Activated T-cell treated with anti-CD3 and anti-CD28 coated beads for 4 hours (primary cell): ENCODE measurements around the gene MMP25.
A peak's percentile ranks its signal among the peaks of the same experiment; 100 is the strongest.
"Not testable (repeated sequence)": the region's sequence is repeated elsewhere in the genome, so short reads cannot be mapped to it uniquely, and the experiment has no call there.

Experiments
- DNase-seq: peaks from one replicate; pipeline ENCODE4 v3.0.0-alpha.2; 2020

MMP25 gene

DNA sequence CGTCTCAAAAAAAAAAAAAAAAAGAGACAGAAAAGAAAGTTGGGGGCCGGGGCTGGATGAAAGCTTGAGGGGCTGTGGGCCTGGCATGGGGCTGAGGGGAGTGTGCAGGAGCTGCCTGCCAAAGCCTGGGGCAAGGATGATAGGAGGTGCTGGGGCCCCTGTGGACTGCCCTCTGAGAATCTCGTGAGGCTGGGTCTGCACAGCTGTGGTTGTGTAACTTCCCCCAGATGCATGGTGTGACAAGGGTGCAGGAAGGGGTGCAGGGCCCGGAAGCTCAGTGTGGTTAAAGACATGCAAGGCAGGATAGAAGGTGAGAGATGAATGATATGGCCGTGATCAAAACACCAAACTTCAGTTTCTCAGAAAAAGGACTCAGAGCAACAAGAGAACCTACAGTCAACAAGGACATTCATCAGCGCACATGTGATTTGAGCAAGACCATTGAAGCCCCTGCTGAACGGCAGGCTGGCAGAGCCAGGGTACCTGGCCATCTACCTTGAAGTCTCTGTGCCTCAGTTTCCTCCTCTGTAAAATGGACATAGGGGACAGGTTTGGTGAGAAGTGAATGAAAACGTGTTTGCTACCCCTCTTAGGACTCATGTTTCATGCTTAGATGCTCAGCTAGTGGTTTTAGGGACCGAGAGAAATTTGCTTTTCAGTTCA is 28.6 kb downstream of the MMP25 start:
- DNase-seq = peak; percentile 54

DNA sequence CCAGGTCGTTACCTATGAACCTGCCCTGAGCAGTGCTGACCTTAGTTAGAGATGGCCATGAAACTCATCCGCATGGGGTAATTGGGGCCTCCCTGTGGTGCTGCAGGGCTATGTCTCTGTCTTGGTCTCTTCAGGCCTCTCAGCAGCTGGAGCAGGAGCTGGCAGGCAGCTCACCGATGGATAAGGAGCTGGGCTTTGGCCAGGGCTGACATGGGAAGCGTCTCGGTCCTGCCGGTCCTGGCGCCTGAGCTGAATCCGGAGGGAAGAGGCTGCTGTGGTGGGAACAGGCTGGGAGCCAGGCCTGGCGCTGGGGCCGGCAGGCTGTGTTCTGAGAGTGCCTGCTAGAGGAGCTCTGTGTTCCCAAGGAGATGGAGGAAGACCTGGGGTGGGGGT is 29.2 kb downstream of the MMP25 start:
- no peak for DNase-seq

DNA sequence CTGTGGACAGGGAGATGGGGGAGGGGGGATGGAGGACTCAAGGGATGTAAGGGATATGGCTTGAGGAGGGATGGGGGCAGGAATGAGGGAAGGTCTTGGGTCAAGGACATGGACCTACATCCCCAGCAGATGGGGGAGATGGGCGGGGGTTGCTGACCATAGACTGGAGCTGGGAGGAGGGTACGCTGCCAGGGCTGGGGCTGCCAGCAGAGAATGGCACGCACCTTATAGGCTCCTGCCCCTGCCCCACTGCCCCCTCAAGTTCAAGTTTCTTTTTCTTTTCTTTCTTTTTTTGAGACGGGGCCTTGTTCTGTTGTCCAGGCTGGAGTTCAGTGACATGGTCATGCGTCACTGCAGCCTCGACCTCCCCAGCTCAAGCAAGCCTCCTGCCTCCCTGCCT is 29.6 kb downstream of the MMP25 start:
- DNase-seq = not testable (repeated sequence)

DNA sequence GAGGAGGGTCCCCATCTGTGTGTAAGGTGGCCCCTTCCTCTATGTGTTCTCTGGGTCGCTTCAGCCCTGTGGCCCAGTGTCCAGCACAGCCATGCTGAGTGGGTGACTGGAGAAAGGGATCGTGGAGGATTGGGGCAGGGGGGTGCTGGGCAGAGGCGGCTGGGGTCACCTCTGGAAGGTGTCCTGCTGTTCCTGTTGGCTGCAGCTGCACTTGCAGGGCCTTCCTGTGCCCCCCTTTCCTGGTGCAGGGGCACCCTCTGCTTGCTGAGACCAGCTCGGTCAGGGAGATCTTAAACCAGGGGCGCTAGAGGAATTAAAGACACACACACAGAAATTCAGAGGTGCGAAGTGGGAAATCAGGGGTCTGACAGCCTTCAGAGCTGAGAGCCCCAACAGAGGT is 30.2 kb downstream of the MMP25 start:
- DNase-seq = no peak

DNA sequence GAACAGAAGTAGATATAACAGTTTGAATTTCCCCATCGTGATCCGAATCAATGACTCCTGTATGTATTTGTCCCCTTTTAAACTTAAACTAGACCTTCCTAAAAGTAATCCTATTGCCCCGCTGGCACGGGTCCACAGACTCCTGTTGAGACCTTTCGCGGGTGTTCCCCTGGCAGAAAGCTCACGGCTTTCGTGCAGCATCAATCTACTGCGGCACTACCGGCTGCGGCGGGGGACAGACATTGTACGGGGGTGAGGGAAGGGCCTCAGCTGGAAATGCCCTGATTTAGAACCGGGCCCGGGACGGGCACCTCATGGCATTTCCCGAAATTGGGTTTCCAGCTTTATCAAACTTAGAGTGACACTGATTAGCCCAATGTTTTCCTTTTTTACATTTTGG is 33.7 kb downstream of the MMP25 start:
- no peak for DNase-seq

DNA sequence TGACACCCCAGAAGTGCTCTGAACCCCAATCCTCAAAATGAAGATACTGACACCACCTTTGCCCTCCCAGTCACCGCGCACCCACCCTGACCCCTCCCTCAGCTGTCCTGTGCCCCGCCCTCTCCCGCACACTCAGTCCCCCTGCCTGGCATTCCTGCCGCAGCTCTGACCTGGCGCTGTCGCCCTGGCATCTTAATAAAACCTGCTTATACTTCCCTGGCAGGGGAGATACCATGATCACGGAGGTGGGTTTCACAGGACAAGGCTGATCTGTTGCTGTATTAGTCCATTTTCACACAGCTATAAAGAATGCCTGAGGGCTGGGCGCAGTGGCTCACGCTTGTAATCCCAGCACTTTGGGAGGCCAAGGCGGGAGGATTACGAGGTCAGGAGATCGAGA is 35.6 kb downstream of the MMP25 start:
- DNase-seq = not testable (repeated sequence)

DNA sequence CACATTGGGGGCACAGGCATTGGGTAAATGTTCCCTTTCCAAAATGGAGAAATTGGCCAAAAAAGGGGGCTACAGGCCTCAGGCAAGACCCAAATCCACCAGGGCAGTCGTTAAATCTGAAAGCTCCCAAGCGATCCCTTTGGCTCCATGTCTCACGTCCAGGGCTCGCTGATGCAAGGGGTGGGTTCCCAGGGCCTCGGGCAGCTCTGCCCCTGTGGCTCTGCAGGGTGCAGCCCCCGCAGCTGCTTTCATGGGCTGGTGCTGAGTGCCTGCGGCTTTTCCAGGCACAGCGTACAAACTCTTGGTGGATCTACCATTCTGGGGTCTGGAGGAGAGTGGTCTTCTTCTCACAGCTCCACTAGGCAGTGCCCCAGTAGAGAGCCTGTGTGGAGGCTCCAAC is 37.0 kb downstream of the MMP25 start:
- not testable (repeated sequence) for DNase-seq

DNA sequence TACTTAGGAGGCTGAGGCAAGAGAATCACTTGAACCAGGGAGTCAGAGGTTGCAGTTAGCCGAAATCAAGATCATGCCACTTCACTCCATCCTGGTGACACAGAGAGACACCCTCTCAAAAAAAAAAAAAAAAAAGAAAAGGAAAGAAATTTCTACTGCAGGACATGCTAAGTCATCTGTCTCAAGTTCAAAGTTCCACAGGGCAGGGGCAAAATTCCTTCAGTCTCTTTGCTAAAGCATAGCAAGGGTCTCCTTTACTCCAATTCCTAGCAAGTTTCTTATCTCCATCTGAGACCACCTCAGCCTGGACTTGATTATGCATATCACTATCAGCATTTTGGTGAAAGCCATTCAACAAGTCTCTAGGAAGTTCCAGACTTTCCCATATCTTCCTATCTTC is 38.1 kb downstream of the MMP25 start:
- DNase-seq = no peak

DNA sequence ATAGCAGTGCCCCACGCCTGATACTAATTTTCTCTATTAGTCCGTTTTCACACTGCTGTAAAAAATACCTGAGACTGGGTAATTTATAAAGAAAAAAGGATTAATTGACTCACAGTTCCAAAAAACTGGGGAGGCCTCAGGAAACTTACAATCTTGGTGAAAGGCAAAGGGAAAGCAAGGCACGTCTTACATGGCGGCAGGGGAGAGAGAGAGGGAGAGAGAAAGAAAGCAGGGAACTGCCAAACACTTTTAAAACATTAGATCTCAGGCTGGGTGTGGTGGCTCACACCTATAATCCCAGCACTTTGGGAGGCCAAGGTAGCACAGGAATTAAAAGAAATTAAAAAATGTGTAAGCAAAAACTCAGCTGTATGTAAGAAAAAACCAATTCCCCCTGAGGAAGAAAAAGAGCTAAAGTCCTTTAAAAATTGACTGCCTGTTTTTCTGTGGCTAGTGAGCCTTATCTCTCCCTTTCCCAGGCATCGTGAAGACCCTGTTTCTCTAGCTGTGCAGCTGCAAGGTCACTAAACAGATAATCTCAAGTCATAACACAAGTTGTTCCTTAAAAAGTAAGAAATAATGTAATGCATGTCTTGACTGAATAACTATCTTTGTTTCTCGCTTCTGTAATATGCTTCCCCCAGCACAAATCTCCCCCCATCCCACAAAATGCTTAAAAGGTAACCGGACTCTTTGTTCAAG is 38.8 kb downstream of the MMP25 start:
- no peak for DNase-seq

DNA sequence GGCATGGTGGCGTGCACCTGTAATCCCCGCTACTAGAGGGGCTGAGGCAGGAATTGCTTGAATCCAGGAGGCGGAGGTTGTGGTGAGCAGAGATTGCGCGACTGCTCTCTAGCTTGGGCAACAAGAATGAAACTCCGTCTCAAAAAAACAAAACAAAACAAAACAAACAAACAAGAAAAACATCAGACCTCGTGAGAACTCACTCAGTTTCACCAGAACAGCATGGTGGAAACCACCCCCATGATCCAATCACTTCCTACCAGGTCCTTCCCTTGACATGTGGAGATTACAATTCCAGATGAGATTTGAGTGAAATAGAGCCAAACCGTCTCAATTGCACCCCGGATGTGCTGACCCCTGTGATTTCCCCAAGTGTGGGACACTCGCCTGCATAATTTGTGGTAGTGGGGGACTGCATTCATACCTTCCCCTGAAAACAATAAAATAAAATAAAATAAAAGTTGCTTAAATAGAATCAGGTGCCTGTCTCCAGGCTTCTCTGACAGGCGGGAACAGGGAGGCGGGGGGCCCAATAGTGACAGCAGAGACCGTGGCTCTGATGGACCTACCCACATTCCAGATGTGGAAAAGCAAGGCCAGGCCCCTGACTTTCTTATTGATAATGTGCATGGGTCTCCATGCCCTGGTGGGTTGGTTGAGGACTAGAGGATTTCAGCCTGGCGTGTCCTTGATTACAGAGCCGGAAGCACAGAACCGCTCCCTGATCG is 39.7 kb downstream of the MMP25 start:
- no peak for DNase-seq

DNA sequence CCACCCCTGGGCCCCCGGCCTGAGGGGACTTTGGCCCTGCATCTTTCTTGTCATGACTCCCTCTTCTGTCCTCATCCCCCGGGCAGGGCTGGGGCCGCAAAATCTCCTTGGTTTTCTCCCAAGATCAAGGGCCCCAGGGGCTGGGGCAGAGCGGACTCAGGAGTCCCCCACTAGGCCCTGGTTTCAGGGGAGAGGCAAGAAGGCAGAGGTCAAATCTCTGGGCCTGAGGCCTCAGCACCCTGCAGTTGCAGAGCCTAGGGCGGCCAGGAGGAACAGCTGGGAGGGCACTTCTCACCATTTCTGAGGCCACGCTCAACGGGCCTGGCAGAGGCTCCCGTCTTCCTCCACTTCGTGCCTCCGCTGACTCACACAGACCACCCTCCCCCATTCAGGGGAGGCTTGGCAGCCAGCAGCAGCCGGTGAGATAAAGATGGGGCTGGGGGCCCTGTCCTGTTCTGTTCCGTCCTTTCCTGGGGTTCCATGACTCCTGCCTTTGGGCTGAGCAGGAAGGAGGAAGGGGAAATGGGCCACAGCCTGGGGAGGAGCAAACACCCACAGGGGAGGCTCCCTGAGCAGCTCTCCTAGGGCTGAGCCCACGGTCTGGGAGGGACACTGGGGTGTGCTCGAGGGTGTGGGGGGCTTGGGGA is 40.4 kb downstream of the MMP25 start:
- DNase-seq = no peak

DNA sequence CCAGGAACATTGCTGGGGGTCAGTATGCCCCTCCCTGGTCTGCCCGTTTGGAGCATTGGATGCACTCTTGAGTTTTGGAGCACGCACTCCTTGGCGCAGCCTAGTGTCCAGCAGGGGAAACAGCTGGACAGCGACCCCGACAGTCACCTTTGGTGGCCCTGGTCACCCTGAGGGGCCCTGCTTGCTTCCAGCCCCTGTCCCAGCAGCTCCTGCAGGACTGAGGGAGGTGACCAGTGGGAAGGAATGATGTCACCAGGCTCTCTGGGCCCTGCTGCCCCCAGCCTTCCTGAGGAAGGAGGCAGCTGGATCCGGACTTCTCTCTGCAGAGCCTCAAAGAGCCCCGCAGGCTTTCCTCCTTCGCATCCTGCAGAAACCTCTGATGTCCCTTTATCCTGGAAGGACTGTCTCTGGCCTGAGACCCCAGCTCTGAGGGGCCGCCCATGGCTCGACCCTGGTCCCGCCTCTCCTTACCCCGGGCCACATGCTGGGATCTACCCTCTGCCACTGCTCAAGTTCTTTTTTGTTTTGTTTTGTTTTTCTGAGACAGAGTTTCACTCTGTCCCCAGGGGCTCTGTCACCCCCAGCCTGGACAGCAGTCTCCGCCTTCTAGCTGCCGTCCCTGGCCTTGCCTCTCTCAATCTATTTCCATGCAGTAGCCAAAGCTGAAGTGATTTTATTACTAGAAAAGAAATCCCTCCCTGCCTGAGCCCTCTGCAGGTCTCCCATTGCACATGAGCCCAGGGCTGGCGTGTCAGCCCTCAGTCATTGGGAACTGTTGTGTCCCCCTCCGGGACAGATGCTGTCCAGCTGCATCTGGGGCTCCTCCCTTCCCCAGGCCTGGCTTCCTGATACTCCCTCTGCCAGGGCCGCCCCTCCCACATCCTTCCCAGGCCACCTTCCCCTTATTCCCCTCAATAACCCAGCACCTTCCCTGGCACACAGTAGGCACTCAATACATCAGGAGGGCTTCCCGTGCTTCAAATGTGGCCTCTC is 41.2 kb downstream of the MMP25 start:
- DNase-seq = no peak

DNA sequence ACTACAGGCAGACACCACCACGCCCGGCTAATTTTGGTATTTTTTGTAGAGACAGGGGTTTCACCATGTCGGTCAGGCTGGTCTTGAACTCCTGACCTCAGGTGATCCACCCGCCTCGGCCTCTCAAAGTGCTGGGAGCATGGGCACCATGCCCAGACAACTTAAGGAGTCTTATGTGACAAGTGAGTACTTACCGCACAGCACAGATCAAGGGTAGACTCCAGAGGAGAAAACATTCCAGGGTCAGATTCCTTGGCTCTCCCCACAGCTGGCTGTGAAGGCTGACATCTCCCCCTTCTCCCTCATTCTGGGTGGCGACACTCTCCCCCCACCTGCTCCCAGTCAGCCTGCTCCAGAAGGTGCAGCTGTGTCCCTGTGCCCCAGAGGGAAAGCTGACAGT is 42.1 kb downstream of the MMP25 start:
- DNase-seq = no peak

DNA sequence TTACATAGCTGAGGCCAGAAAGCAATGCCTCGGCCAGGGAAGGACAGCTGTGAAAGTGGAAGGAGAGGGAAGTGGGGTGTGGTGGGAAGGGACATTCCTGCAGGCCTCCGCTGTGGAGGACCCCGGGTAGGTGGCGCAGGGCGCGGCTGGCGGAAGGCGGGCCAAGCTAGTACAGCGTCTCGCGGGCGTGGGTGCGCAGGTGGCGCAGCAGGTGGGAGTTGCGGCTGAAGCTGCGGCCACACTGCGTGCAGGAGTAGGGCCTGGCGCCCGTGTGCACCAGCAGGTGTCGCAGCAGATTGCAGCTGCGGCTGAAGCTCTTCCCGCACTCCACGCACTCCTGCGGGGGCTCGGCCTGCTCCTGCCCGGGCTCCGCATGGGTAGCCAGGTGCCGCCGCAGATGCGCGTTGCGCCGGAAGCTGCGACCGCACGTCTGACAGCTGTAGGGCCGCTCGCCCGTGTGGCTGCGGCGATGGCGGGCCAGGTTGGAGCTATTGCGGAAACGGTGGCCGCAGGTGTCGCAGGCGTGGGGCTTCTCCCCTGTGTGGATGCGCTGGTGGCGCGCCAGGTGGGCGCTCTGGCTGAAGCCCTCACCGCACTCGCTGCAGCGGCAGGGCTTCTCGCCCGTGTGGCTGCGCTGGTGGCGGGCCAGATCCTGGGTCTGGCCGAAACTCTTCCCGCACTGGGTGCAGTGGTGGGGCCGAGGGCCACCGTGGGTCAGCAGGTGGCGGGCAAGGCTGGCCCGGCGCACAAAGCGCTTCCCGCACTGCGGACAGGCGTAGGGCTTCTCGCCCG is 42.8 kb downstream of the MMP25 start:
- DNase-seq = no peak

DNA sequence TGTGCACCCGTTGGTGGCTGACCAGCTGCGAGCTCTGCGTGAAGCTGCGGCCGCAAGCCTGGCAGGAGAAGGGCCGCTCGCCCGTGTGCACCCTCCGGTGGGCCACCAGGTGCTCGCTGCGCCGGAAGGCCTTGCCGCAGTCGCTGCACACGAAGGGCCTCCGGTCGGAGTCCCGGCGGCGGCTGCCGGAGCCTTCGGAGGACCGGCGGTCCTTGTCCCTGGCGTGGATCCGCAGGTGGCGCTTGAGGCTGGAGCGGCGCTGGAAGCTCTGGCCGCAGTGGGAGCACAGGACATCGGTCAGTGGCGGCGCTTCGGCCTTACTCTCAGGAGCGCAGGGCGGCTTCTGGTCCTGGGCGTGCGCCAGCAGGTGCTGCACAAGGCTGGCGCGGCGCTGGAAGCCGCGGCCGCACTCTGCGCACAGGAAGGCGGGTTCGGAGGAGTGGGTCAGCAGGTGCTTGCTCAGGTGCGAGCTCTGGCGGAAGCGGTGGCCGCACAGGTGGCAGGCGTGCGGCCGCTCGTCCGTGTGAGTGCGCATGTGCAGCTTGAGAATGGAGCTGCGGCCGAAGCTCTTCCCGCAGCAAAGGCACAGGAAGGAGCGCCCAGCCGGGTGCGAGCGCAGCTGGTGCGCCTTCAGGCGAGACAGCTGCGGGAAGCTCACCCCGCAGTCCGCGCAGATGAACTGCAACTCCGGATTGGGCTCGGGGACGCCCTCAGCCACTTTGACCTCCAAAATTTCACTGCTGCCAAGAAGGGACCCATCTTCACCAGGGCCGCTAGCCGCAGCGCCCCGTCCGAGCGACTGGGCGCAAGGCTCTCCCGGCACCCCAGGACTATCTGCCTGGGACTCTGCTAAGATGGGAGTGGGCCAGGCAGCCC is 43.6 kb downstream of the MMP25 start:
- no peak for DNase-seq

DNA sequence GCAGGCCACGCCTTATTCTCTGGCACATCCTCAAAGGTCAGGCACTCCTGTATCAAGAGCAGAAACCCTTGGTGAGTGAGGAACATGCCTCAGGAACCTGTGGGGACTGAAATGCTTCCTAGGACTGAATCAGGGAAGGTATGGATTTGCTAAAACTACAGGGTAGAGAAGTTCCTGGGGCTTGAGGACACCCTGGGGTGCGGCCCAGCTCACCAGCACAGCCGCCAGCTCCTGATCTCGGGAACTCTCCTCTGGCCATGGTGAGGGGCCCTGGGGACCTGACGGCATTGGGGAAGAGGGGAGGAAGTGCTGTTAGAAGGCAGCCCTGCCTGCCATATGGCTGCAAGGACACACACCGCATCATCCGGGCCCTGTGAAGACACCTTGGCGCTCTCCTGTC is 45.2 kb downstream of the MMP25 start:
- no peak for DNase-seq

DNA sequence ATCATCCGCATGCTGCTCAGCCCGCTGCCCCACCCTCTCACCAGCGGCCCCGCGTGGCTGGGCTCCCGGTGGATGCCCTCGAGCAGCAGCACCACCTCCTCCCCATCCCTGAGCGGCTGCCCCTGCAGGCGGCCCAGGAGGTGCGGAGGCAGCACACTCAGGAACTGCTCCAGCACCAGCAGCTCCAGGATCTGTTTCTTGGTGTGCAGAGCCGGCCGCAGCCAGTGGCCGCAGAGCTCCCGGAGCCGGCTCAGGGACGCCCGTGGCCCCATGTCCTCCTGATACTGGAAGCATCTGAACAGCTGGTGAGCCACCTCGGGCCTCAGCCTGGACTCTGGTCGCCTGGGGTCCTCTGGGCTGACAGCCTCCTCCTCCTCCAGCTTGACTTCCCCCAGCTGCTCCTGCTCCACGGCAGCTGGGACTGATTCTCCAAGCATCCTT is 46.2 kb downstream of the MMP25 start:
- no peak for DNase-seq

DNA sequence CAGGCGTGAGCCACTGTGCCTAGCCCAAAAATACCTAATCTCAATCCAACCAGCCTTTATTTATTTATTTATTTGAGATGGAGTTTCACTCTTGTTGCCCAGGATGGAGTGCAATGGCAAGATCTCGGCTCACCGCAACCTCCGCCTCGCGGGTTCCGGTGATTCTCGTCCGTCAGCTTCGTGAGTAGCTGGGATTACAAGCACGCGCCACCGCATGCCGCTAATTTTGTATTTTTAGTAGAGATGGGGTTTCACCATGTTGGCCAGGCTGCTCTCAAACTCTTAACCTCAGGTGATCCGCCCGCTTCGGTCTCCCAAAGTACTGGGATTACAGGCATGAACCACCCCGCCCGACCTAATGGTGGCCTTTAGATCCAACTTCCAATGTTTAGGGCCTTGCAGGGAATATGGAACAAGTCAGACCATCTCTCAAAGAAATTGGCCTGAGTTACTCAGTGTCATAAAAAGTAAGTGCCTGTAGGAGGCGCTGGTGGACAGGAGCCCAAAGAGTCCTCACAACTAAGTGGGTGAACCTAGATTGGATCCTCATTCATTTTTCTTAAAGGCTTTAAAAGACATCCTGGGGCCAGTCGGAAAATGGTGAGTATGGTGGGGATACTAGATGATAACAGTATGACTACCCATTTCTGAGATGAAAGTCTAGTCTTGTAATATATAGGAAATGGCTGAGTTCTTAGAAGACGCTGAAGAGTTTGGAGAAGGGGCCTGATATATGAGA is 48.1 kb downstream of the MMP25 start:
- no peak for DNase-seq

DNA sequence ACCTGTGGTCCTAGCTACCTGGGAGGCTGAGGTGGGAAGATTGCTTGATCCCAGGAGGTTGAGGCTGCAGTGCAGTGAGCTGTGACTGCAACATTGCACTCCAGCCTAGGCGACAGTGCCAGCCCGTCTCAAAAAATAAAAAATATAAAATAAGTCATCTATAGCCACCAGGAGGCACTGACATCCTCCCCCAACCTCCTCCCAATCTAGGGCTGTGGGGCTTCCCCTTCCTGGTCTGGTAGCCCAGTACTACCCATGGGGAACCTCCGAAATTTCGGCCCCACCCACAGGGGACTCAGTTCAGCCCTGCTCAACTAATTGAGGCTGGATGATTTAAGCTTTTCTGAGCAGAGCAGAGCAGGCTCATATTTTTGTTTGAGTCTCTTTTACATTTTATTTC is 49.5 kb downstream of the MMP25 start:
- DNase-seq = no peak

DNA sequence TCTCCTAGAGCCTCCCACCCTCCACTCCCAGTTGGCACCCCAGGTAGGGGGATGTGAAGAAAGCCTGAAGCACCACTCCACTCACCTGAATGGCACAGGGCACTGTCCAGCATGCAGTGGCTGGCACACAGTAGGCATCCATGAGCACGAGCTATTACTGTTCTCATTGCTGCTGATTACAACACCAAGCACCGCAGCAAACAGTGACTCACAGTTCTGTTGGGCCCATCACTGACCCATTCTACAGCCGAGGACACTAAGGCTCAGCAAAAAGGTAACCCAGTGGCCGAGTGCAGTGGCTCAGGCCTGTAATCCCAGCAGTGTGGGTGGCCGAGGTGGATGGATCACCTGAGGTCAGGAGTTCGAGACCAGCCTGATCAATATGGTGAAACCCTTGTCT is 50.0 kb downstream of the MMP25 start:
- no peak for DNase-seq
